ACC112 (cell line): ENCODE data around the gene PDE8A.
"Not testable (repeated sequence)": the region's sequence is repeated elsewhere in the genome, so short reads cannot be mapped to it uniquely, and the experiment has no call there.

ENCODE experiments used
- H2AFZ ChIP-seq: fragments of 200-600 bp; sonication (generic); one replicate; pipeline ENCODE4 v1.6.0; 2017; ENCODE audit warnings: antibody characterized with exemption, low read length; ENCODE audit not compliant: unreplicated experiment
- H3K27ac ChIP-seq: fragments of 200-600 bp; sonication (generic); 2 replicates; pipeline ENCODE4 v1.5.1; 2014; ENCODE audit warnings: low read depth, mild to moderate bottlenecking, antibody characterized with exemption, low read length, moderate library complexity
- H3K27me3 ChIP-seq: fragments of 200-600 bp; sonication (generic); 2 replicates; pipeline ENCODE4 v1.6.1; 2014; ENCODE audit warnings: mild to moderate bottlenecking, antibody characterized with exemption, low read length, moderate library complexity, mixed read lengths; ENCODE audit not compliant: insufficient read depth
- H3K36me3 ChIP-seq: fragments of 200-600 bp; sonication (generic); 2 replicates; pipeline ENCODE4 v1.6.1; 2016; ENCODE audit warnings: mild to moderate bottlenecking, antibody characterized with exemption, low read length, moderate library complexity, mixed read lengths; ENCODE audit not compliant: insufficient read depth
- H3K4me1 ChIP-seq: fragments of 200-600 bp; sonication (generic); one replicate; pipeline ENCODE4 v1.6.1; 2016; ENCODE audit warnings: low read length, mixed read lengths; ENCODE audit not compliant: insufficient read depth, unreplicated experiment, control insufficient read depth
- H3K4me3 ChIP-seq: fragments of 200-600 bp; sonication (generic); 2 replicates; pipeline ENCODE4 v1.5.1; 2014; ENCODE audit warnings: mild to moderate bottlenecking, low read depth, low read length
- H3K79me2 ChIP-seq: fragments of 200-600 bp; sonication (generic); one replicate; pipeline ENCODE4 v1.6.0; 2016; ENCODE audit warnings: low read length; ENCODE audit not compliant: control insufficient read depth, unreplicated experiment, insufficient read depth

PDE8A gene

DNA sequence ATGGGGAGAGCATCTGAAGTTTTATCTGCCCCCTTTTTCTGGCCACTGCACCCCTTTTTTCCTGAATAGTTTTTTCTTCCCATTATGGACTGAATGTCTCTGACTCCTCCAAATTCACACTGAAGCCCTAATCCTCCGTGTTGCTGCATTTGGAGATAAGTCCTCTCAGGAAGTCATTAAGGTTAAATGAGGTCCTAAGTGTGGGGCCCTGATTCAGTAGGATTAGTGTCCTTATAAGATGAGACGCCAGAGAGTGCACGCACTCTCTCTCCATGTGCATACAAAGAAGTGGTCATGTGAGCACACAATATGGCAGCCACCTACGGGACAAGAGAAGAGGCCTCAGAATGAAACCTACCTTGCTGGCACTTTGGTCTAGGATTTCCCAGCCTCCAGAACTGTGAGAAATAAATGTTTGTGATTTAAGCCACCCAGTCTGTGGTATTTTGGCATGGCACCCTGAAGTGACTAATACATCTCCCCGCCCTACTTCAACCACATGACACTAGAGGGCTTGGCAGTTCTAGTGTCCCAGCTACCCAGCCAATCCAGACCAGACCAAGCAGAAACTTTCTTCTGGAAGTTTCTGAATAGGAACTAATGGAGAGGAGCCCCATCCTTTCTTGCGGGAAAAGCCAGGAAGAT lies 191.3 kb downstream of the PDE8A start:
- H3K4me3 ChIP-seq = no peak overlapping the region
- no peaks in the 10 kb centered on the region for H3K36me3 ChIP-seq
- no peaks in the 10 kb centered on the region for H3K79me2 ChIP-seq
- H3K27ac ChIP-seq = no peak overlapping the region
- H3K4me1 ChIP-seq = no peaks in the 10 kb centered on the region
- H2AFZ ChIP-seq = no peak overlapping the region
- peaks cover 8% of the 10 kb centered on the region; the same call in 1 of the 2 replicates for H3K27me3 ChIP-seq

DNA sequence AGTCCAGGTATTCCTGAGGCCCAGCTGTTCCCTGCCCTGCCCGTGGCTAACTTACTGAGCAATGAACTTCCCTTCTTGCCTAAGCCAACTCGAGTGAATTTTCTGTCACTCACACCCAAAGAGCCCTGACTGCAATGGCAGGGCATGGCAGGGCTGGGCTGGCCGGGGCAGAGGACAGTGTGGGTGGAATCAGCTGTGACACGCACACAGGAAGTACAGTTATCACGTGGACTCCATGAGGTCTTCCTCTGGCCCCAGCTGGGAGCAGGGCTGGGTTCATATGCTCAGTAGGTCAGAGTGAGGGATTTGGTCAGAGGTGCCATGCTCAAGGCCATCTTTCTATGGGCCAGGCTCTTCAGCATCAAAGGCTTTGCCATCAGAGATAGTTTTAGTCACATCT lies 192.0 kb downstream of the PDE8A start:
- H3K4me1 ChIP-seq, H3K36me3 ChIP-seq, H3K4me3 ChIP-seq, H2AFZ ChIP-seq, H3K79me2 ChIP-seq, H3K27ac ChIP-seq, H3K27me3 ChIP-seq: not testable (repeated sequence)

DNA sequence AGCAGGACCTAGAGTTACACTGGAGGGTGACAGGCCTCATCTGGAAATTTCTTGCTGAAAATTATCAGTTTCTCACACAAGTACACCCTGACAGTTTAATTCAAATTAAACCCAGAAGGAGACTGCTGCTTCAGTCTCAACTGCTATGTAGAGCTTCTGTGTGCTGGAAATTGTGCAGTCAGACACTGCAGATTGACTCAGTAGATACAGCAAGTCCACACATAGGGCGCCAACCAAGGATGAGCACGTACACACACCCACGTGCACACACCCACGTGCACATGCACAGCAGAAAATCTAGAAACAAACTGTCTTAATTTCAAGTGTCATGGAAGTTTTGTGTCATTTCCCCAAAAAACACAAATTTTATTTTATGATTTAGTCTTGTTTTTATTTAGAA lies 192.9 kb downstream of the PDE8A start:
- no peak overlapping the region for H3K4me3 ChIP-seq
- H3K4me1 ChIP-seq = no peaks in the 10 kb centered on the region
- no peaks in the 10 kb centered on the region for H3K79me2 ChIP-seq
- no peak overlapping the region for H2AFZ ChIP-seq
- no peak overlapping the region for H3K27ac ChIP-seq
- H3K36me3 ChIP-seq = no peaks in the 10 kb centered on the region
- peaks cover 8% of the 10 kb centered on the region; the same call in 1 of the 2 replicates for H3K27me3 ChIP-seq

DNA sequence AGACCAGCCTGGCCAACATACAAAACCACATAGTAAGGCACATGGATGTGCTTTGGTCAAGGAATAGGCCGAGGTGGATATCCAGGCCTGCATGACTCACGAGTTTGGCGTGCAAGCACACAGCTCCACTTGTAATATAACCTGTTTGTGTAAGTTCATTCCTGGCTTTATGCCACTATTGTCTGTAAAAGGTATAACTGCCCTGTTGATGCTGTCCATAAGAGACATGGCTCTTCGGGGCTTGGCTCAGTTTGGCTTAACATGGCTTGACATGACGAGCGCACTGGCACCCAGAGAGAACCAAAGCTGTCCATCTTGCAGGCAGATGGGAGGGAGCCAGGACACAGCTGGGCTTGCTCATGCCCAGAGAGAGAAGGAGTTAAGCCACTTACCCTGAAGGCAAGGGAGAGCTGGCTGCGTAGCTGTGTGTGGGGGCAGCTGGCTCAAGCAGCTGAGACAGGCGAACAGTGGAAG lies 195.4 kb downstream of the PDE8A start:
- H3K27me3 ChIP-seq, H3K36me3 ChIP-seq, H3K79me2 ChIP-seq, H3K4me3 ChIP-seq, H2AFZ ChIP-seq, H3K27ac ChIP-seq, H3K4me1 ChIP-seq: not testable (repeated sequence)

DNA sequence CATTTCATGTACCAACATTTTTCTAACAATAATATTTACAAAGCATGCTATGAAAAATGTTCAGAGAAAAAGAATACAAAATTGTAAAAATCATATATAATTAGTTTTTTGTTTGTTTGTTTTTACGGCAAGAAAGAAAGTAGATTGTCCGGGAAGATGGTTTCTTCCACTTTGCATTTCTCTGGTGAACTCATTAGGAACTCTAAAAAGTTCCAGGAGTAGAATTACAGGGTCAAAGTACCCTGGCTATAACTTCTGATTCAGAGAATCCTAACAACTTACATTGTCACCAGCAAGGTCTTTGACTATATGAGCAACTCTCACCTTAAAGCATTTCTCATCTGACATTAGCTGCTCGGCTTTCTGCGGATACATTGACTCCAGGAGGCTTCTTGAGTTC lies 196.7 kb downstream of the PDE8A start:
- no peaks in the 10 kb centered on the region for H3K79me2 ChIP-seq
- peaks cover 4% of the 10 kb centered on the region for H3K27me3 ChIP-seq
- no peak overlapping the region for H3K4me3 ChIP-seq
- no peaks in the 10 kb centered on the region for H3K36me3 ChIP-seq
- no peak overlapping the region for H2AFZ ChIP-seq
- no peak overlapping the region for H3K27ac ChIP-seq
- H3K4me1 ChIP-seq = no peaks in the 10 kb centered on the region

DNA sequence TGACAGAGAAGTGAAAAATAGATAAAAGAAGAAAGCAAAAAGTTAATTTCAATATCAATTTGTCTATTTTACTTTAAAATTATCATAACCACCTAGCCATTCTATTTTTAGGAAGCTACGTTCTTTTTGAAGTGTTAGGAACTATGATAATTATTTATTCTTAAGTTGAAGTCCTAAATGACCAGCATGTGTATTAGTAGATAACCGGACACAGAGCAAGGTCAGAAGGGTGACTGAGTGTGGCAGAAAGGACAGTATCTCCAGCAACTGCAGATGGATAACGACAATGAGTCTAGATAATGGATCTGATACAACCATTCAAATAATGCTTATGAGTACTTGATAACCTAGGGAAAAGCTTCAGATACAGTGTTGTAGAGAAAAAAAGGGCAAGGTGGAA lies 198.0 kb downstream of the PDE8A start:
- Histone ChIP-seq H3K4me1 (no peaks in the 10 kb centered on the region), H3K27me3 (peaks cover 4% of the 10 kb centered on the region), H3K36me3 (no peaks in the 10 kb centered on the region), H3K4me3 (no peak overlapping the region), H3K27ac (no peak overlapping the region), H2AFZ (no peak overlapping the region), H3K79me2 (no peaks in the 10 kb centered on the region)

DNA sequence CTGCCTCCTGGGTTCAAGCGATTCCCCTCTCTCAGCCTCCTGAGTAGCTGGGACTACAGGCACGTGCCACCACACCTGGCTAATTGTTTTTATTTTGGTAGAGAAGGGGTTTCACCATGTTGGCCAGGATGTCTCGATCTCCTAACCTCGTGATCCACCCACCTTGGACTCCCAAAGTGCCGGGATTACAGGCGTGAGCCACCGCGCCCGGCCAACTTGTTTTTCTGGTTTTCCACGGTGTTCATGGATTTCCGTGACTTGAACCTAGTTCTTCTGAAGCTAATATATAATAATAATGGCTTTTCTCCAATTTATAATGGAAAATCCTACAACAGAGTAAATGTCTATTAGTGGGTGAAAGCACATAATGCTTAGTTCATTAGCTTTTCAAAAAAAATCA lies 203.7 kb downstream of the PDE8A start:
- H3K4me3 ChIP-seq, H3K79me2 ChIP-seq, H3K36me3 ChIP-seq, H2AFZ ChIP-seq, H3K4me1 ChIP-seq, H3K27me3 ChIP-seq, H3K27ac ChIP-seq: not testable (repeated sequence)

DNA sequence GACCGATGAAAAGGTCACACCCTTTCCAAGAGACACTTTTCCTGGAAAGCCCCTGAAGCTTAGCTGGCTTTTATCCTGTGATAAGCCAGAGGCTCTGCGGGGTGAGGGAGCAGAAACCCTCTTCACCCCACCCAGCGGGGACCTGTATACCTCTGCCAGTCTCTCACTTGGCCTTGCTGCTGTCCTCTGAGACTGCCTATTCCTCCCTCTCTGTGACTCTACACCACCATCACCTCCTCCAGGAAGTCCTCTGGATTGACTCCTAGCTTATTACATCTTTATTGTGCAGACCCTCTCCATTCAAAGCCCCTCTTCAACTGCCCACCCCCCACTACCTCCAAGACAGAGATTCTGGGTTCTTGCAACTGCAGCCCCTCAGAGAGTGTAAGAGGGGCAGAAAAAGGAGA lies 206.5 kb downstream of the PDE8A start:
- H3K79me2 ChIP-seq, H3K27ac ChIP-seq, H3K4me1 ChIP-seq, H3K27me3 ChIP-seq, H3K36me3 ChIP-seq, H2AFZ ChIP-seq, H3K4me3 ChIP-seq: not testable (repeated sequence)
